ENCODE results near the gene DNMBP.

Gene DNMBP

GRCh38 chr10:100033766-100034418, 24.1 kb upstream of the DNMBP start:
- no peak for TF ChIP-seq TAF1 (IDR thresholded peaks at IDR 0.05; ENCODE audit: borderline replicate concordance, insufficient read depth, low read length)
- no peak for TF ChIP-seq SIN3A (IDR thresholded peaks at IDR 0.05; ENCODE audit: borderline replicate concordance, insufficient read depth, low read length)
- no peak for TF ChIP-seq FOXP2 (optimal IDR thresholded peaks at IDR 0.05; ENCODE audit: borderline replicate concordance, extremely low read depth, extremely low read length, insufficient read depth)
- TF ChIP-seq POLR2AphosphoS5 (IDR thresholded peaks at IDR 0.05; ENCODE audit: low read depth, low read length): no peak
- no peak for TF ChIP-seq REST (IDR thresholded peaks at IDR 0.05; ENCODE audit: insufficient read depth in 1 of 2, low read depth in 2 of 2, low read length in 2 of 2)

- TF ChIP-seq REST (IDR thresholded peaks at IDR 0.05; ENCODE audit: insufficient read depth in 1 of 2, low read depth in 2 of 2, low read length in 2 of 2): no peak
- TF ChIP-seq FOXP2 (optimal IDR thresholded peaks at IDR 0.05; ENCODE audit: borderline replicate concordance, extremely low read depth, extremely low read length, insufficient read depth): no peak
- TF ChIP-seq TAF1 (IDR thresholded peaks at IDR 0.05; ENCODE audit: borderline replicate concordance, insufficient read depth, low read length): no peak
- no peak for TF ChIP-seq SIN3A (IDR thresholded peaks at IDR 0.05; ENCODE audit: borderline replicate concordance, insufficient read depth, low read length)
- TF ChIP-seq POLR2AphosphoS5 (IDR thresholded peaks at IDR 0.05; ENCODE audit: low read depth, low read length): no peak
Measured at GRCh38 chr10:100027416-100027815, 17.7 kb upstream of the DNMBP start.

GRCh38 chr10:100025576-100025975, 15.8 kb upstream of the DNMBP start:
- no peak for TF ChIP-seq TAF1 (IDR thresholded peaks at IDR 0.05; ENCODE audit: borderline replicate concordance, insufficient read depth, low read length)
- TF ChIP-seq REST (IDR thresholded peaks at IDR 0.05; ENCODE audit: insufficient read depth in 1 of 2, low read depth in 2 of 2, low read length in 2 of 2): no peak
- TF ChIP-seq POLR2AphosphoS5 (IDR thresholded peaks at IDR 0.05; ENCODE audit: low read depth, low read length): no peak
- no peak for TF ChIP-seq SIN3A (IDR thresholded peaks at IDR 0.05; ENCODE audit: borderline replicate concordance, insufficient read depth, low read length)
- no peak for TF ChIP-seq FOXP2 (optimal IDR thresholded peaks at IDR 0.05; ENCODE audit: borderline replicate concordance, extremely low read depth, extremely low read length, insufficient read depth)

GRCh38 chr10:100024748-100025147, 15.0 kb upstream of the DNMBP start:
- TF ChIP-seq SIN3A (IDR thresholded peaks at IDR 0.05; ENCODE audit: borderline replicate concordance, insufficient read depth, low read length): no peak
- TF ChIP-seq TAF1 (IDR thresholded peaks at IDR 0.05; ENCODE audit: borderline replicate concordance, insufficient read depth, low read length): no peak
- TF ChIP-seq POLR2AphosphoS5 (IDR thresholded peaks at IDR 0.05; ENCODE audit: low read depth, low read length): no peak
- no peak for TF ChIP-seq REST (IDR thresholded peaks at IDR 0.05; ENCODE audit: insufficient read depth in 1 of 2, low read depth in 2 of 2, low read length in 2 of 2)
- TF ChIP-seq FOXP2 (optimal IDR thresholded peaks at IDR 0.05; ENCODE audit: borderline replicate concordance, extremely low read depth, extremely low read length, insufficient read depth): no peak

Data from PFSK-1 (cell line).